Stimulated activated CD8-positive, alpha-beta memory T cell treated with anti-CD3 and anti-CD28 coated beads, Interleukin-12 subunit alpha, Interleukin-12 subunit beta, amount 100 ng/mL, for 1 hour (primary cell): ENCODE data around the gene NUMA1.

ENCODE experiments used
- DNase-seq: peaks from one replicate; pipeline ENCODE4 v3.0.0-alpha.2; 2020; ENCODE audit warnings: low read depth

NUMA1 gene

GRCh38 chr11:72067676-72068075 is 12.7 kb downstream of the NUMA1 start:
- no peak for DNase-seq

GRCh38 chr11:72067266-72067665 is 13.1 kb downstream of the NUMA1 start:
- no peak for DNase-seq

GRCh38 chr11:72066855-72067254 is 13.5 kb downstream of the NUMA1 start:
- no peak for DNase-seq

GRCh38 chr11:72061739-72062396 is 18.5 kb downstream of the NUMA1 start:
- DNase-seq: no peak

- DNase-seq: no peak
Measured at GRCh38 chr11:72058416-72059034, 21.8 kb downstream of the NUMA1 start.

GRCh38 chr11:72048766-72049460 is 31.4 kb downstream of the NUMA1 start:
- DNase-seq: no peak

- DNase-seq: no peak
Measured at GRCh38 chr11:72045849-72046248, 34.5 kb downstream of the NUMA1 start.

- no peak for DNase-seq
Measured at GRCh38 chr11:72042064-72042745, 38.1 kb downstream of the NUMA1 start.

- DNase-seq: peak; percentile 17
Measured at GRCh38 chr11:72041364-72042063, 38.8 kb downstream of the NUMA1 start.

- peak; percentile 64 for DNase-seq
Measured at GRCh38 chr11:72040491-72041363, 39.6 kb downstream of the NUMA1 start.

GRCh38 chr11:72039856-72040401 is 40.4 kb downstream of the NUMA1 start:
- DNase-seq: no peak

- no peak for DNase-seq
Measured at GRCh38 chr11:72039031-72039855, 41.1 kb downstream of the NUMA1 start.

GRCh38 chr11:72038491-72038890 is 41.9 kb downstream of the NUMA1 start:
- no peak for DNase-seq

GRCh38 chr11:72037554-72038311 is 42.6 kb downstream of the NUMA1 start:
- no peak for DNase-seq

GRCh38 chr11:72036687-72037086 is 43.7 kb downstream of the NUMA1 start:
- DNase-seq: no peak

GRCh38 chr11:72030472-72031045 is 49.8 kb downstream of the NUMA1 start:
- DNase-seq: no peak

- DNase-seq: no peak
Measured at GRCh38 chr11:72026090-72026489, 54.3 kb downstream of the NUMA1 start.

- DNase-seq: no peak
Measured at GRCh38 chr11:72024069-72024754, 56.1 kb downstream of the NUMA1 start.
